GM18505 (cell line): ENCODE results near the gene TNPO3.
"Not testable (repeated sequence)": the region's sequence is repeated elsewhere in the genome, so short reads cannot be mapped to it uniquely, and the experiment has no call there.

Experiments used
- ATAC-seq: cut with Tn5 transposase; IDR thresholded peaks from one replicate; pipeline ENCODE4 v1.9.1; 2021; ENCODE audit not compliant: unreplicated experiment
- POLR2A ChIP-seq: IDR thresholded peaks from 4 replicates; pipeline ENCODE4 v1.6.1; 2011; ENCODE audit warnings: borderline replicate concordance; ENCODE audit not compliant: insufficient read depth, insufficient read length; ENCODE audit errors: extremely low read depth

The TNPO3 gene

DNA sequence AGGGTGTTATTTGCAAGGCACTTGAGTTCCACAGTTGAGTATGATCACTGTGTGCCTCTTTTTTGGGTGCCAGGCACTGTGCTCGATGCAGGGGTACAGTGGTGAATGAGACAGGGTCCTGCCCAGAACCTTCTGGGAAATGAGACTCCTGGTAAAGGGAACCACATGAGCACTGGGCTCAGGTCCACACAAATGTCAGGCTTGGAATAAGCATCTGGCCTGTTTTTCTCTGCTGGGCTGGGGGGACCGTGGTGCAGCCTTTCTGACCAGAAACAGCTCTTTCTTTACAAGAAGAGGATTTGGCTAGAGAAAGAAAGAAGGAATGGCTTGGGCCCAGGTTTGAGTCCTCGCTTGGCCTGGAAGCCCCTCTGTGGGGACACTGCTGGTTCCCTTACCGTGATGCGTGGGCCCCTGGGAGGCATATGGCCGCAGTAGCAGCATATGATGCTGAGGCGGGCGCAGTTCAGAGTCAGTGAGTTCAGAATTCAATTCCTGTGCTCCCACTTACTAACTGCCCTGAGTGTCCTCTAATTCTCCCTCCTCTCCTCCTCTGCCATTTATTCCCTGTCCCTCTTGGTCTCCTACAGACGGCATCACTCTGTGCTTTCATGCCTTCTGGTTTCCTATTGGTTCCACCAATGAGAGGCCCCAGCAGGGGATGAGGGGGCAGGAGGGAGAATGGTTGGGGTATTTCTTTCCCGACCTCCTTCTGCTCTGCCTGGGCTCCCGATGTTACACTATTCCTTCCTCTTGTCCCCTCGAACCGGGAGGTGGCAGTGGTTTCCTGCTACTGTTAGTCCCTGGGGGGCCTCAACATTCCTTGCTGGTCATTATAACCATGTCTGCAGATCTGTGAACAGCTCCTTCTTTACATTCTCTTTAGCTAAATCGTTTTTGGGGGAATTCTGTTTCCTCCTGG lies 134.8 kb downstream of the TNPO3 start:
- no peak for ATAC-seq
- TF ChIP-seq POLR2A, result no peak

- TF ChIP-seq POLR2A, result no peak
- ATAC-seq, result no peak
Observed at GRCh38 chr7:128919241-128919640, 135.7 kb downstream of the TNPO3 start.

DNA sequence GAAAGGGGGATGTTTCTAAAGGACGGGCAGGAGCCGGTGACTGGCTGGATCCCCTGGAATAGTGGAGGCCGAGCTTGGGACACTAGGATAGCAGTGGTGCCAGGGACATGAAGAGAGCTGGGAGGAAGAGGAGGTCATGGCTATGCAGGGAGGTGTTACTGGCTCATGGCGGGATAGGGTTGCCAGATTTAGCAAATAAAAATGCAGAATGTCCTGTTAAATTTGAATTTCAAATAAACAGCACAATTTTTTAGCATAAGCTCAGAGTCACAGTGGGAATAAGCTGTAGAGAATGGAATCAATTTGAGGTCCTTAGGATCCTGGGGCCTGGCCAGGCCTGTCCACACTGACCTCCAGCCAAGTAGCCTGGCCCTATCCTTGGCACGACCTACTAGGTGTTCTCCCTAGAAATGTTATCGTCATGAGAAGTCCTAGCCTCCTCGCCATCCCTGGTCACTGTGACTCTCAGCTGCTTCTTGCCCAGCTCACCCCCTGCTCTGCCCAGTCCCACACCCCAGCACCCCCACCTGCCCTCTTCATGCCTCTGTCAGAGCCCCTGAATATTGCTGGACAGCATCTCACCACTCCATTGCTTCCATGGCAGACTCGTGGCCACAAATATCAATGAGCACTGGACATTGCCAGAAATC lies 136.8 kb downstream of the TNPO3 start:
- TF ChIP-seq POLR2A, result no peak
- no peak for ATAC-seq

GRCh38 chr7:128917122-128917521 lies 137.8 kb downstream of the TNPO3 start:
- TF ChIP-seq POLR2A, result no peak
- no peak for ATAC-seq

GRCh38 chr7:128916643-128916915 lies 138.3 kb downstream of the TNPO3 start:
- TF ChIP-seq POLR2A, result no peak

GRCh38 chr7:128915841-128916642 lies 138.9 kb downstream of the TNPO3 start:
- no peak for ATAC-seq
- TF ChIP-seq POLR2A, result no peak

More at GRCh38 chr7:128916643-128916915, 138.3 kb downstream of the TNPO3 start:
- ATAC-seq, result no peak

DNA sequence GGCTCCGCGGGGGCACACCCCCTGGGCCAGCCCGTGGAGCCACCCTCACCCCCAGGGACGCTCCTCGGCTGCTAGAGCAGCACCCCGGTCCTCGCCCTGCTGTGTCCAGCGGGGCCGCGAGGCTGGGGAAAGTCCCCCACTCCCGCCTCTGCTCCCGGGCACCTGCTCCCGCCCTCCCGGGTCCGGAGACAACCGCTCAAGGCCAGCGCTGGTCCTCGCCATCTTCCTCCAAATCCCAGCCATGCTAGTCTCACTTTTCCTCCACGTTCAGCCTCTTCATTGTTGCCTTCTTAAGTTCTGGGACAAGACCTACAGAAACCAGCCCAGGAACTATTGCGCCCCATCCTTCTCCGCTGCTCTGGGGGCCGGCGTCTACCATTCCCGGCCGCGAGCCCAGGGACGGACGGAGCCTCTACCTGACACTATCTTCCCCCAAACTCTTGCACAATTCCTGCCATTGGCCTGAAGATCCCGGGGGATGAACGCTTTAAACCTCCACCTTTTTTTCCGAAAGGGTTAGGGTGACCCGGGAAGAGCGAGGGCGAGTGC lies 139.6 kb downstream of the TNPO3 start:
- ATAC-seq, result no peak
- TF ChIP-seq POLR2A, result no peak

GRCh38 chr7:128914566-128915151 lies 140.3 kb downstream of the TNPO3 start:
- ATAC-seq, result no peak
- TF ChIP-seq POLR2A, result no peak

- ATAC-seq, result no peak
- no peak for TF ChIP-seq POLR2A
Observed at GRCh38 chr7:128913870-128914565, 140.9 kb downstream of the TNPO3 start.

GRCh38 chr7:128912709-128913495 lies 142.0 kb downstream of the TNPO3 start:
- ATAC-seq, result not testable (repeated sequence)

DNA sequence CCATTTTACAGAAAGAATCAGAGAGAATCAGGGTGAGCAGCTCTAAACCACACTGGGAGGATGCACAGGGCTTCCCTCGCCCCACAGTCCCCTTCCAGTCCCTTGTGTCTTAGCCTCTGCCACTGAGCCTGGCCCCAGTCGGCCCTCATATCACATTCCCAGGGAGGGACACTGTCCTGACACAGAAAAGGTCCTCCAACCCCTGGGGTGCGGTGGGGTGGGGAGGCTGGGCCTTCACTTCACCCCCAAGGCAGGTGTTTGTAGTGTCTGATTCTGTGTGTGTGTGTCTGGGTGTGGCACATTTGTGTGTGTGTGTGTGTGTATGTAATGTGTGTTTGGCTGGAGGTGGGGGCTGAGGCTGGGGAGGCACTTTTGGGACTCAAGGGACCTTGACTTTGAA lies 142.6 kb downstream of the TNPO3 start:
- no peak for TF ChIP-seq POLR2A
- ATAC-seq, result no peak
